T-helper 2 cell treated with Interferon-gamma antibody and Interleukin-4, amounts not matched to agents 5 μg/mL and 100 μg/mL, for 36 hours (primary cell): ENCODE results near the gene FGF18.
"Not testable (repeated sequence)": the region's sequence is repeated elsewhere in the genome, so short reads cannot be mapped to it uniquely, and the experiment has no call there.

Source experiments
- DNase-seq: peaks from one replicate; pipeline ENCODE4 v3.0.0; 2021; ENCODE audit warnings: low spot score
- H3K27ac Mint-ChIP-seq: one replicate; pipeline ENCODE4 v1.8.0; 2021; ENCODE audit warnings: mild to moderate bottlenecking, mixed read lengths
- H3K27me3 Mint-ChIP-seq: one replicate; pipeline ENCODE4 v1.8.0; 2021; ENCODE audit warnings: low read depth, mixed read lengths
- H3K36me3 Mint-ChIP-seq: one replicate; pipeline ENCODE4 v1.8.0; 2021; ENCODE audit warnings: low read depth, mixed read lengths
- H3K4me1 Mint-ChIP-seq: one replicate; pipeline ENCODE4 v1.8.0; 2021; ENCODE audit warnings: low read depth, mixed read lengths
- H3K4me3 Mint-ChIP-seq: one replicate; pipeline ENCODE4 v1.8.0; 2022; ENCODE audit warnings: mild to moderate bottlenecking, moderate library complexity, mixed read lengths
- H3K9me3 Mint-ChIP-seq: one replicate; pipeline ENCODE4 v1.8.0; 2021; ENCODE audit warnings: mixed read lengths

The FGF18 gene

DNA sequence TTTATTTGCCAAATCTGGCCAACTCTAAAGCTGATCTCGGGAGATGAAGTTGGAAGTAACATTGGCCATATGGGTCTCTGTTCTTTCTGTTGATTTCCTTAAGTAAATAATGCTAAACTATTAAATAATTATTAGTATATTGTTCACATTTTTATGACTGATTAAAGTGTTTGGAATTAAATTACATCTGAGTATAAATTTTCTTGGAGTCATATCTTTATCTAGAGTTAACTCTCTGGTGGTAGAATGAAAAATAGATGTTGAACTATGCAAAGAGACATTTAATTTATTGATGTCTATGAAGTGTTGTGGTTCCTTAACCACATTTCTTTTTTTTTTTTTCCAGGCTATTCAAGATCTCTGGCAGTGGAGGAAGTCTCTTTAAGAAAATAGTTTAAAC lies 9.3 kb upstream of the FGF18 start:
- no peak overlapping the region for H3K4me3 Mint-ChIP-seq
- no peak for DNase-seq
- H3K36me3 Mint-ChIP-seq, result peaks cover 82% of the 10 kb centered on the region
- H3K4me1 Mint-ChIP-seq, result peaks cover 42% of the 10 kb centered on the region
- H3K9me3 Mint-ChIP-seq, result no peaks in the 10 kb centered on the region
- no peaks in the 10 kb centered on the region for H3K27me3 Mint-ChIP-seq
- H3K27ac Mint-ChIP-seq, result peak overlapping the region; percentile 27

DNA sequence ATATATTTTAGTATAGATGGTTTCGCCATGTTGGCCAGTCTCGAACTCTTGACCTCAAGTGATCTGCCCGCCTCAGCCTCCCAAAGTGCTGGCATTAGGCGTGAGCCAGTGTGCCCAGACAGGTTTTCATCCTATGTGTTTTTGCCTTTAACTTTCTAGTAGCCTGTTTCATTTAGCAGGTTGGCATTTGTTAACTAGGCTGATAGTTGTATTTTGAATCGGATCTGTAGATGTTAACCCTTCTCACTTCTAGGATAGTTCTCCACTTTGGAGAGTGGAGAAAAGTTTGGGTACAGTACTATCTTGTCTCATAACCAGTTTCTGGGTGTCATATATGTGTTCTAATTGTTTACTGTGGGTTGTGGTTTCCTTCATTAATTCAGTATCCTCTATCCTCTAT lies 7.3 kb upstream of the FGF18 start:
- H3K36me3 Mint-ChIP-seq, result peaks cover 63% of the 10 kb centered on the region
- DNase-seq, result no peak
- no peak overlapping the region for H3K27ac Mint-ChIP-seq
- H3K9me3 Mint-ChIP-seq, result no peaks in the 10 kb centered on the region
- H3K27me3 Mint-ChIP-seq, result no peaks in the 10 kb centered on the region
- no peak overlapping the region for H3K4me3 Mint-ChIP-seq
- peaks cover 30% of the 10 kb centered on the region for H3K4me1 Mint-ChIP-seq

DNA sequence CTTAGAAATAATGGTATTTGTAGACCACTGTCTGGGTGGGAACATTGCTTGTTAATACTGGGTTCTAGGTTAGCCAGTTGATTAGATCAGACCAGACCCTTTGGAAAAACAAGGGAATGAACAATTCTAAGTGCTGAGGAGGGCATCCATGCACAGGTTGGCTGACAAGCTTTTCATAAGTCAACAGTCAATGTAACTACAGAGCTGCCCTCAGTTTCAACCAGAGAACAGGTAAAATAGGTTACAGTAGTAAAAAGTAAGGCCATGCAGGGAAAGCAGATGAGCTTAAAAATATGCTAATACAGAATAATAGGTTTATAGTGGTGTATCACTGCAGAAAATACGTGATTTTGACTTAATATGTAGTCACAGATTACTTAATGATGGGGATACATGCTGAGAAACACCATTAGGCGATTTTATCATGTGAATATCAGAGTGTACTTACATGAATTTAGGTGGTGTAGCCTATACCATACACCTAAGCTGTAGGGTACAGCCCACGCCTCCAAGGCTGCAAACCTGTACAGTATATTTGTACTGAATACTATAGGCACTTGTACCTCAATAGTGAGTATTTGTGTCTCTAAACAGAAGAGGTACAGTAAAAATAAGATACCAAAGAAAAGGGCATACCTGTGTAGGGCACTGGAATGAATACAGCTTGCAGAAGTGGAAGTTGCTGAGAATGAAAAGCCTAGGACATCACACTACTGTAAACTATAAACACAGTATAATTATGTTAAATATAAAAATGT lies 6.1 kb upstream of the FGF18 start:
- H3K4me1 Mint-ChIP-seq, result peaks cover 20% of the 10 kb centered on the region
- no peaks in the 10 kb centered on the region for H3K9me3 Mint-ChIP-seq
- H3K27me3 Mint-ChIP-seq, result no peaks in the 10 kb centered on the region
- no peak overlapping the region for H3K4me3 Mint-ChIP-seq
- DNase-seq, result no peak
- peak overlapping the region; percentile 1 for H3K27ac Mint-ChIP-seq
- H3K36me3 Mint-ChIP-seq, result peaks cover 52% of the 10 kb centered on the region

DNA sequence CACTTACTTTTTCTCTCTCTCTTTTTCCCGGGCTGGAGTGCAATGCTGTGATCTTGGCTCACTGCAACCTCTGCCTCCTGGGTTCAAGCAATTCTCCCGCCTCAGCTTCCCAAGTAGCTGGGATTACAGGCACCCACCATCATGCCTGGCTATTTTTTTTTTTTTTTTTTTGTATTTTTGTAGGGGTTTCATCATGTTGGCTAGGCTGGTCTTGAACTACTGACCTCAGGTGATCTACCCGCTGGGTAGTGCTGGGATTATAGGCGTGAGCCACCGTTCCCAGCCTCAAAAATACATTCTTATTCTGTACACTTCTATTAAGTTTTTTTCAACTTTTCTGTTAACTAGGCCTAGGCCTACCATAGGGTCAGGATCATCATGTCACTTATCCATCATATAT lies 5.5 kb upstream of the FGF18 start:
- Mint-ChIP-seq H3K36me3 (peaks cover 47% of the 10 kb centered on the region), H3K4me1 (peaks cover 15% of the 10 kb centered on the region)
- not testable (repeated sequence) for H3K9me3 Mint-ChIP-seq, H3K27ac Mint-ChIP-seq, H3K4me3 Mint-ChIP-seq, DNase-seq, H3K27me3 Mint-ChIP-seq

DNA sequence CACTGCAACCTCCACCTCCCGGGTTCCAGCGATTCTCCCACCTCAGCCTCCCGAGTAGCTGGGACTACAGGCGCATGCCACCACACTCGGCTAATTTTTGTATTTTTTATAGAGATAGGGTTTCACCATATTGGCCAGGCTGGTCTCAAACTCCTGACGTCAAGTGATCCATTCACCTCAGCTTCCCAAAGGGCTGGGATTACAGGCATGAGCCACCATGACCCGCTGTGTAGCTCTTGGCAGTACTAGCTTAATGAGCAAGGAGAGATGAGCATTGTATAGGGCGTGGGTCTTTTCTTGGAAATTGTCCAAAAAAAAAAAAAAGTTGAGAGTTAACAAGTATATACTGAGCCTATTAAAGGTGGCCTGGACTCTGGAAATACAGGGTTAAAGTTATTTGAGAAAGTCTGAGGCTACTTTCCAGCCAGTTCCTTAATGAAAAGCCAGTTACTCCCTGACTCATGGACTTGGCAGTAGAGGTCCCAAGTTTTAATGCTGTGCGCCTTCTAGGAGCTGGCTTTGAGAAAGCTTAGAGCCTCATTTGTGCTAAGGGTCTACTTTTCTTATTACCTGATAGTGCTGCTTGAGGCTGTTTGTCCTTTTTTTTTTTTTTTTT lies 4.2 kb upstream of the FGF18 start:
- Mint-ChIP-seq H3K4me1 (peaks cover 13% of the 10 kb centered on the region), H3K27me3 (peaks cover 2% of the 10 kb centered on the region), H3K36me3 (peaks cover 36% of the 10 kb centered on the region), H3K27ac (no peak overlapping the region), H3K4me3 (no peak overlapping the region), H3K9me3 (no peaks in the 10 kb centered on the region)
- DNase-seq, result no peak

DNA sequence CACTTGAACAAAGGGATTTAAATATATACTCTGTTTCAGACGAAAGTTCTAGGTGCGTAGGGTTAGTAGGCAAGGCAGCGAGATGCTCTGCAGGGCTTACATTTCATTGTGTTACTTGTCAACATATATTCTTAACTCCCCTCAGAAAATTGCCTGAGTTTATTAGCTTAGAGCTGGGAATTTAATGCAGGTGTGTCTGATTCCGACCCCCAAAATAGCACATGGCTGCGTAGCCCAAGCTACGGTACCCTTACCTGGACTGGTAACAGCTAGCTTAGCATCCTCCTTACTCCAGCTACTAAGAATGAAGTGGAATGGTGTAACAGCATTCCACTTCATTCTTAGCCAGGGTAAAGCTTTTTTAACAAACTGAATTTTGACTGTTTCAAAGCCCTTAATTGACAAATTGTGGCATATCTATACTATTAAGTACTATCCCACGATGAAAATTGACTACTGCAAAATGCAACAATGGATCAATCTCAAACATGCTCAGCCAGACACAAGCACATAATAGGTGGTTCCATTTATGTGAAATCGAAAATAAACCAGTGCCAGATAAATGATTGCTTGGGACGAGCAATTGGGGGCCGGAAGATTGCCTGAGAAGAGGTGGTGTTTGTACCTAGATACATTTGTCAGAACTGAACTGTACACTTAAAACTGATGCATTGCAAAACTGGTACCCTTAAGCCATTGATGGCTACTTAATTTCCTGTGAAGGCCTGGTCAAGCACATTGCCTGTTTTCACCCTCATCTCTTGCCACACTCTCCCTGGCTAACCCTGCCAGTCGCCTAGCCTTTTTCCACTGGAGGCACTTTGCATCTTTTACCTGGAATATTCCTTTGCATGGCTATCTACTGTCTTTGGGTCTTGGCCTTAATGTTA lies 3.0 kb upstream of the FGF18 start:
- no peak overlapping the region for H3K27ac Mint-ChIP-seq
- H3K27me3 Mint-ChIP-seq, result peaks cover 11% of the 10 kb centered on the region
- no peaks in the 10 kb centered on the region for H3K9me3 Mint-ChIP-seq
- H3K4me3 Mint-ChIP-seq, result no peak overlapping the region
- peaks cover 11% of the 10 kb centered on the region for H3K4me1 Mint-ChIP-seq
- DNase-seq, result no peak
- peaks cover 24% of the 10 kb centered on the region for H3K36me3 Mint-ChIP-seq

DNA sequence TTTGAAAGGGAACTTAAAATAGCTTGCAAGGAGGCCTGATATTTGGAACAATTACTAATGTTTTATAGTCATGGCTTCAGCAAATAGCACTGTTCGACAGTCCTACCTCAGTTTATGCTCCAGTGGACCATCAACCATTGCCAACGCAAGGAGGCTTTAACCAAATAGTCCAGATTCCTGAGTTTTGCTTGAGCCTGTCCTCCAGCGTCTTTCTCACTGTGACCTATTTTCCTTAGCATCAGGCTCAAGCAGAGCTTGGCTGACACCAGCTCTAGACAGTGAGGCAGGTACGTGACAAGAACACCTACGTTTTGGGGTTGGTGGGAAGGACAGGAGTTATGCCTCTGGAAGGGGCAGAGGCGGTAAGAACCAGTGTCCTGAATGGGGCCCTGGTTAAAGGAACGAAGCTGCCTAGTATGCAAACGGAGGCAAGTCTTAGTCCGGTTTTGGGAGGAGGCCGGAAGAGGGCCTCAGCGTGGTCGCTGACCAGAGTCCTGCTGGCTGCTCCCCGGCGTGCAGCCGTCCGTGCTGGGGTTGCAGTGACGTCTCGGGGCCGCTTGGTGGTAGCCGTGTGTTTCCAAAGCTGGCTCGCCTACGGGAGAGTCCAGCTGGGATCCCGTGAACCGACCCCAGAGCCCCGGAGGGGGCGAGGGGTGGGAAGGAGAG lies 998 bp upstream of the FGF18 start:
- peaks cover 6% of the 10 kb centered on the region for H3K36me3 Mint-ChIP-seq
- H3K27me3 Mint-ChIP-seq, result peaks cover 22% of the 10 kb centered on the region
- H3K27ac Mint-ChIP-seq, result no peak overlapping the region
- peak; percentile 50 for DNase-seq
- H3K4me1 Mint-ChIP-seq, result peaks cover 7% of the 10 kb centered on the region
- H3K9me3 Mint-ChIP-seq, result no peaks in the 10 kb centered on the region
- H3K4me3 Mint-ChIP-seq, result peak overlapping the region; percentile 71

GRCh38 chr5:171419688-171420430 lies 412 bp downstream of the FGF18 start:
- peak; percentile 18 for DNase-seq
- Mint-ChIP-seq H3K27me3 (peaks cover 22% of the 10 kb centered on the region), H3K36me3 (no peaks in the 10 kb centered on the region), H3K27ac (no peak overlapping the region), H3K9me3 (no peaks in the 10 kb centered on the region), H3K4me3 (peak overlapping the region; percentile 78), H3K4me1 (peaks cover 7% of the 10 kb centered on the region)

- H3K27me3 Mint-ChIP-seq, result peaks cover 22% of the 10 kb centered on the region
- no peak for DNase-seq
- H3K27ac Mint-ChIP-seq, result no peak overlapping the region
- peak overlapping the region; percentile 78 for H3K4me3 Mint-ChIP-seq
- peaks cover 7% of the 10 kb centered on the region for H3K4me1 Mint-ChIP-seq
- H3K9me3 Mint-ChIP-seq, result no peaks in the 10 kb centered on the region
- H3K36me3 Mint-ChIP-seq, result no peaks in the 10 kb centered on the region
Observed at GRCh38 chr5:171420431-171421241, 1.2 kb downstream of the FGF18 start.

DNA sequence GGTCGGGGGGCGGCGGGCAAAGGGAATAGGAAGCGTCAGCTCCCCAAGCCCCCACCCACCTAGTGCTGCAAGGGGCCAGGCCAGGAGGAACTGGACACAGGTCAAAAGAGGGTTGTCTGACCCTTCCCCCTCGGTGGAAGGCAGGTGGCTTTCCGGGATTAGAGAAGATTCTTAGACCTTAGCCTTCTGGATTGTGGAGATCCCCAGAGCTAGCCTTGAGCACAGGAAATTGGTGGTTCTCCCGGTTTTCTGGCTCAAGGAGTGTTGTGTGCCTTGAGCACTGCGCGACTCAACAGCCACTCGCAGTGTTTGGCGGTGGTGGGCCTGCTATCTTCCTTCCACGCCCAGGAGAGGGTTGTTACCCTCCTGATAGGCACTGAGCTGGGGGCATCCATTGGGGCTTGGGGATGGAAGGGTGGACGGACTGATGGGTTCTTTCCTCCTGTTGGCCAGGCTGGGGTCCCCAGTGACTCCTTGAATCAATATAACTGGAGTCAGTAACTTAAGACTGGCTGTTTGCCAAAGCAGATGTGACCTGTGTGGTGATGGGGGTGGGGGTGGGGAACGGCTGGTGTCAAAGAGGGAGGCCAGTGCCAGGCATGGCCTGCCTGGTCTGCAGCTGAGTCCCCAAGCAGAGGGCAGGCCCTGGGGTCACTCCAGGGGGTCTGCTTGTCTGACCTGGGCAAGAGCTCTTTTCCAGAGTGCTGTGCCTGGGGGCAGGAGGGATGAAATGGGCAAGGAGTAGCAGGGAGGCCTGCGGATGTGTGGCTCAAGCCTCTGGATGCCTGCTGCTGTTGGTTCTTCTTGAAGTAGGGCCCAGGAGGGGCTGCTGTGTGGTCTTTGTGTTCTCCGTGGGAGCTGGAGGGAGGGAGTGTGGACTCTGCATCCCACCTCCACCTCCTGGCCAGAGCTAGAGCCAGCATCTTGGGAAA lies 2.1 kb downstream of the FGF18 start:
- H3K9me3 Mint-ChIP-seq, result no peaks in the 10 kb centered on the region
- DNase-seq, result no peak
- no peak overlapping the region for H3K4me3 Mint-ChIP-seq
- no peak overlapping the region for H3K27ac Mint-ChIP-seq
- no peaks in the 10 kb centered on the region for H3K36me3 Mint-ChIP-seq
- H3K27me3 Mint-ChIP-seq, result peaks cover 22% of the 10 kb centered on the region
- peaks cover 7% of the 10 kb centered on the region for H3K4me1 Mint-ChIP-seq

DNA sequence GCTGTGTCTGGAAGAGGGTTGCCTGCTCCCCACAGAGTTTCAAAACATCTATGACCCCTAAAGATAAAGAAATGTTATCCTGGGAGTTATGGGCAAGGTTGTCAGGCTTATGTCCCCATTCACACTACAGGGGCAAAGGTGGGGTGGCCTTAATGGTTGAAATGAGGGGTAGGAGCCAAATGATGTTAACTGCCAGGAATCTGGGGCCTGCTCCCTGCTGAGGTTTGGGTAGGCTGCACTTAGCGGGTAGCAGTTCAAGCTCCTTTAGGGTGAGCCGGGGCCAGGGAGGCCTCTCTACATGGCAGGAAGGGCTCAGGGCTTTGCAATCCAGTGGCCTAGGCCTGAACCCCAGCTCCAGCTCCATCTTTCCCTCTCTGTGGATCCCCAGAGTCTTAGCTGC lies 3.0 kb downstream of the FGF18 start:
- no peak for DNase-seq
- H3K27ac Mint-ChIP-seq, result no peak overlapping the region
- peaks cover 22% of the 10 kb centered on the region for H3K27me3 Mint-ChIP-seq
- no peaks in the 10 kb centered on the region for H3K36me3 Mint-ChIP-seq
- H3K4me1 Mint-ChIP-seq, result peaks cover 4% of the 10 kb centered on the region
- no peaks in the 10 kb centered on the region for H3K9me3 Mint-ChIP-seq
- no peak overlapping the region for H3K4me3 Mint-ChIP-seq
